GM13976 (cell line): Measurements from ENCODE around the gene BAZ2B.

Source experiments
- DNase-seq: peaks from one replicate; pipeline ENCODE4 v3.0.0; 2012; ENCODE audit warnings: low spot score
- in situ Hi-C: fragments of 300-500 bp; cut with MboI; formaldehyde crosslinking; loops from one replicate; pipeline ENCODE4 v1.12.0; 2022; ENCODE audit warnings: low sequenced_read_pairs, mixed read lengths, inconsistent platforms; ENCODE audit not compliant: unreplicated experiment
- TF ChIP-seq, protein P1 (sequence below): IDR thresholded peaks from 2 replicates; pipeline ENCODE4 v1.5.1; 2012; ENCODE audit warnings: borderline replicate concordance, mild to moderate bottlenecking; ENCODE audit not compliant: insufficient read depth; ENCODE audit errors: extremely low read depth, missing control alignments, control extremely low read depth

Gene BAZ2B

DNA sequence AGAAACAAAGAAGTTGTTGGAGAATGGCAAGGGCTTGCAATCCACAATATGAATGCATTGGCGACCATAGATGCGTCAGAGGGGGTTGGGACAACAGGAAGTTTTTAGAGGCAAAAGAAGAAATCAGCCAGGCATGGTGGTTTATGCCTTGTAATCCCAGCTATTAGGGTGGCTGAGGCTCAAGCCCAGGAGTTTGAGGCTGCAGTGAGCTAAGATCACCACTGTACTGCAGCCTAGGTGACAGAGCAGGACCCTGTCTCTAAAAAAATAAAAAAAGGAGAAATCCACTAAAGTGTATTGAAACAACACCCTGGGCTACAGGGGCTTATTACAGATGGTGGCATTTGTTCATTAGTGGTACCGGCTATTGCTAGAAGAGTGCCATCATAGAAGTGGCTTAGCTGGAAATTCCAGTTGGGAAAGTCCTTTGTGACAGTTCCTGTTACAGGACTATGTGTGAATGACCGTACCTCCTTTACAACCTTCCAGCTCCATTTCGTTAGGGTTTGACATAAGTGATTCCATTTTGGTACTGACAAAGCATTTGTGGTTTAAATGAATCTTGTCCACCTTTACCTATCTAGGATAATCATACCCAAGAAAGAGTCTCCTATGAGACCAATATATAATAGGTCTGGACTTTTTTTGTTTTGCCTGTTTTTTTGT, 319.2 kb downstream of the BAZ2B start:
- in situ Hi-C loops, result no loop called here
- TF ChIP-seq, protein P1, sequence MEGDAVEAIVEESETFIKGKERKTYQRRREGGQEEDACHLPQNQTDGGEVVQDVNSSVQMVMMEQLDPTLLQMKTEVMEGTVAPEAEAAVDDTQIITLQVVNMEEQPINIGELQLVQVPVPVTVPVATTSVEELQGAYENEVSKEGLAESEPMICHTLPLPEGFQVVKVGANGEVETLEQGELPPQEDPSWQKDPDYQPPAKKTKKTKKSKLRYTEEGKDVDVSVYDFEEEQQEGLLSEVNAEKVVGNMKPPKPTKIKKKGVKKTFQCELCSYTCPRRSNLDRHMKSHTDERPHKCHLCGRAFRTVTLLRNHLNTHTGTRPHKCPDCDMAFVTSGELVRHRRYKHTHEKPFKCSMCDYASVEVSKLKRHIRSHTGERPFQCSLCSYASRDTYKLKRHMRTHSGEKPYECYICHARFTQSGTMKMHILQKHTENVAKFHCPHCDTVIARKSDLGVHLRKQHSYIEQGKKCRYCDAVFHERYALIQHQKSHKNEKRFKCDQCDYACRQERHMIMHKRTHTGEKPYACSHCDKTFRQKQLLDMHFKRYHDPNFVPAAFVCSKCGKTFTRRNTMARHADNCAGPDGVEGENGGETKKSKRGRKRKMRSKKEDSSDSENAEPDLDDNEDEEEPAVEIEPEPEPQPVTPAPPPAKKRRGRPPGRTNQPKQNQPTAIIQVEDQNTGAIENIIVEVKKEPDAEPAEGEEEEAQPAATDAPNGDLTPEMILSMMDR, result no peak
- no peak for DNase-seq

GRCh38 chr2:159292157-159292556, 324.2 kb downstream of the BAZ2B start:
- DNase-seq, result no peak
- in situ Hi-C loops, result no loop called here
- TF ChIP-seq, protein P1, result no peak

DNA sequence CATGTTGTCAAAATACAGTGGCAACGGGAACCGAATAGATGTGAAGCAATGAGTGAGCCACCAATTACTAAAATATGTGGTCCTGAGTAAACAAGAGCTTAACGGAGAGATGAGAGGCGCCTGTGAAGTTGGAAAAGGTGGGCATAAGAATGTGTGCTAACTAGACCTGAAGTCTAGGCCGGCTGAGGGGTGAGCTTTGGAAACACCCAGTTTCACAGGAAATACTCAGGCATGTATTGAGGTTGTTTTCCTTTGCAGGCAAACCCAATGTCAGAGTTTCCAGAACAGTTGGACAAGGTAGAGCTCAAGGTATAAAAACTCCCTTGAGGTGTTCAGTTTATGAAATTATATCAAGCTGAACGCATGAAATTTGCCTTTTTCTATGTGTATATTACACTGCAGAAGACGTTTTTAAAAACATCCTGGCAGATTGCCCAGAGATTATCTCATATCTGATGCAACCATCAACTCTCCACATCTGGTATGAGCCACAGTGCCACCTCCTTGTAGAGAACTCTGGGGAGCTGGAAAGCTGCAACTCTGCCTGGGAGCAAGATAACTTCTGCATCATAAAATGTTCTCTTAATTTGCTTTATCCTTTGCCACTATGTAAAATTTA, 325.9 kb downstream of the BAZ2B start:
- in situ Hi-C loops, result no loop called here
- DNase-seq, result peak; percentile 20
- TF ChIP-seq, protein P1, result no peak

DNA sequence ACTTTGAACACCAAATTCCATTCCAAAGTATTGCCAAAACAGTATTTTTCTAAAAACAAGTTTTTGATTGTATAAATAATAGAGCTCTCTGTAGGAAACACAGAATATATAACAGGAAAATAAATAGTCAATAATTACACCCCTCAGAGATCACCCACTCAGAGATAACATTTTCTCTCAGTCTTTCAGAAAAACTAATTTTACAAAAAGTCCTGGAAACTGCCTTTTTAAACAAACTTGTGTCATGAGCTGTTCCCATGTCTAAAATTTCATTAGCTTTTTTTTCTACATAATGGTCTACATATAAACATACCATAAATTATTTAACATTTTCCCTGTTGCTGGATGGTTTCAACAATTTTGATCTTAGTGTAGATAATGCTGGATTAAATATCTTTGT, 328.6 kb downstream of the BAZ2B start:
- no peak for DNase-seq
- TF ChIP-seq, protein P1, result no peak
- in situ Hi-C loops, result no loop called here

DNA sequence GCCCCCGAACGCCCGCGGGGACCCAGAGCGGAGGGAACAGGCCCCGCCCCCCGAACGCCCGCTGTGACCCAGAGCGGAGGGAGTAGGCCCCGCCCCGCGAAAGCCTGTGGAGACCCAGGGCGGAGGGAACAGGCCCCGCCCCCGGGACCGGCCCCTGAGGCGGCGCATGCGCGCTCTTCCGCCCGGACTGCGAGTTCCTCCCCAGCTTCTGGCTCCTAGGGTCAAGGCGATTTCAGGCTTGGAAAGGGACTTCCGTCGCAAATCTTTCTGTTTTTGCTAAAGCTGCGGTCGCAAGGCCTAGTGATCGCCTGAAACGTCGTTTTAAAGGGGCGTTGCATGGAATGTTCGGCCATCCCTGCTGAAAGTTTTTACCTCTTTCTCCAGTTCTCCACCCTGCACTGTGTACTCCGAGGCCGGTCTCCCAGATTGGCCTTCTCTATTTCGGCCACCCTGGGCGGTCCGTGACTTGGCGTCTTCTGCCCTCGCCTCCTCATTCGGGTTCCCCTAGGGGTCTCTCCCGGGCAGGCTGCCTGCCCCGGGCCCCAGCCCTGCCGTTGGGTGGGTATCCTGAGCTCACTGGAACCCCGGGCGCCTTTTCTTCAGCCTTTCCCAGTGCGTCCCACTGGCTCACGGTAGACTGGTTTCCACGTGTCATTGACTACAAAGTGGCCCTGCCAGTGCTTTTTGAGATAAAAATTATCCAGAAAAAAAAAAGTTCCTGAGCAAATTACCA, 329.5 kb downstream of the BAZ2B start:
- DNase-seq, result peak; percentile 99
- in situ Hi-C loops, result no loop called here
- TF ChIP-seq, protein P1, result no peak

GRCh38 chr2:159285929-159286708, 330.2 kb downstream of the BAZ2B start, which contains the start of gene WDSUB1:
WDSUB1 (minus strand) TSS chr2:159286703; CDS start chr2:159283069, 3,634 bp downstream.
- TF ChIP-seq, protein P1, result no peak
- DNase-seq, result peak; percentile 51
- in situ Hi-C loops, result no loop called here
